GM21447 (cell line): ENCODE measurements around the gene SPACA7.
"Not testable (repeated sequence)": the region's sequence is repeated elsewhere in the genome, so short reads cannot be mapped to it uniquely, and the experiment has no call there.

Experiments
- ATAC-seq: cut with Tn5 transposase; IDR thresholded peaks from one replicate; pipeline ENCODE4 v1.9.1; 2021; ENCODE audit not compliant: unreplicated experiment

SPACA7 gene

GRCh38 chr13:112416647-112417046 lies 40.5 kb downstream of the SPACA7 start:
- ATAC-seq, result no peak

- no peak for ATAC-seq
These were observed 40.9 kb downstream of the SPACA7 start for GRCh38 chr13:112417079-112417478.

GRCh38 chr13:112424098-112424497 lies 47.9 kb downstream of the SPACA7 start:
- no peak for ATAC-seq

- ATAC-seq, result no peak
These were observed 52.5 kb downstream of the SPACA7 start for GRCh38 chr13:112428704-112429103.

- ATAC-seq, result no peak
These were observed 55.6 kb downstream of the SPACA7 start for GRCh38 chr13:112431734-112432133.

GRCh38 chr13:112432734-112433133 lies 56.6 kb downstream of the SPACA7 start:
- ATAC-seq, result not testable (repeated sequence)

- ATAC-seq, result not testable (repeated sequence)
These were observed 57.4 kb downstream of the SPACA7 start for GRCh38 chr13:112433517-112433916.

- ATAC-seq, result no peak
These were observed 57.9 kb downstream of the SPACA7 start for GRCh38 chr13:112434032-112434431.

- ATAC-seq, result no peak
These were observed 58.9 kb downstream of the SPACA7 start for GRCh38 chr13:112434937-112435523.

- ATAC-seq, result no peak
These were observed 59.8 kb downstream of the SPACA7 start for GRCh38 chr13:112435973-112436372.

GRCh38 chr13:112438094-112438493 lies 61.9 kb downstream of the SPACA7 start:
- no peak for ATAC-seq

GRCh38 chr13:112438515-112438914 lies 62.4 kb downstream of the SPACA7 start:
- ATAC-seq, result no peak

- ATAC-seq, result no peak
These were observed 65.1 kb downstream of the SPACA7 start for GRCh38 chr13:112441226-112441625.

GRCh38 chr13:112441779-112442310 lies 65.7 kb downstream of the SPACA7 start:
- no peak for ATAC-seq

GRCh38 chr13:112442483-112443090 lies 66.4 kb downstream of the SPACA7 start:
- no peak for ATAC-seq

GRCh38 chr13:112443191-112443994 lies 67.2 kb downstream of the SPACA7 start:
- no peak for ATAC-seq

GRCh38 chr13:112443995-112444311 lies 67.8 kb downstream of the SPACA7 start:
- peak; percentile 62 for ATAC-seq

- ATAC-seq, result no peak
These were observed 68.6 kb downstream of the SPACA7 start for GRCh38 chr13:112444416-112445399.

- ATAC-seq, result no peak
These were observed 69.5 kb downstream of the SPACA7 start for GRCh38 chr13:112445411-112446271.

- ATAC-seq, result no peak
These were observed 70.2 kb downstream of the SPACA7 start for GRCh38 chr13:112446347-112446861.
